ENCODE measurements around the gene PARVB. TPM values are rescaled to one million over a fixed set of nuclear protein-coding genes. Genes with fewer than 3 reads are reported as not detected.
A peak's percentile ranks its signal among the peaks of the same experiment; 100 is the strongest.

Gene PARVB
- total RNA-seq, 5 donors from 2014 or later (not counting 1 experiment from before 2014, with no cell fraction given): 5.9 to 13.8 (median 8.2) TPM

DNA sequence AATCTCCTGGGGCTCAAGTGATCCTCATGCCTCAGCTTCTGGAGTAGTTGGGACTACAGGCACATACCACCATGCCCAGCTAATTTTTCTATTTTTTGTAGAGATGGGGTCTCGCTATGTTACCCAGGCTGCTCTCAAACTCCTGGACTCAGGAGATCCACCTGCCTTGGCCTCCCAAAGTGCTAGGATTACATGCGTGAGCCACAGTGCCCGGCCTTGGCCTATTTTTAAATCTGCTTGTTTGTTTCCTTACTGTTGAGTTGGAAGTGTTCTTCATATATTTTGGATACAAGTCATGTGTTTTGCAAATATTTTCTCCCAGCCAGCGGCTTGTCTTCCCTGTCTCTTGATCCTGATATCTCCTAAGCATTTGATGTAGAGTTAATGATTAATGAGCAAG lies 5.0 kb downstream of the PARVB start:
- CTCF ChIA-PET: no interaction called here
- no peaks in the 10 kb centered on the region for H3K36me3 Mint-ChIP-seq

DNA sequence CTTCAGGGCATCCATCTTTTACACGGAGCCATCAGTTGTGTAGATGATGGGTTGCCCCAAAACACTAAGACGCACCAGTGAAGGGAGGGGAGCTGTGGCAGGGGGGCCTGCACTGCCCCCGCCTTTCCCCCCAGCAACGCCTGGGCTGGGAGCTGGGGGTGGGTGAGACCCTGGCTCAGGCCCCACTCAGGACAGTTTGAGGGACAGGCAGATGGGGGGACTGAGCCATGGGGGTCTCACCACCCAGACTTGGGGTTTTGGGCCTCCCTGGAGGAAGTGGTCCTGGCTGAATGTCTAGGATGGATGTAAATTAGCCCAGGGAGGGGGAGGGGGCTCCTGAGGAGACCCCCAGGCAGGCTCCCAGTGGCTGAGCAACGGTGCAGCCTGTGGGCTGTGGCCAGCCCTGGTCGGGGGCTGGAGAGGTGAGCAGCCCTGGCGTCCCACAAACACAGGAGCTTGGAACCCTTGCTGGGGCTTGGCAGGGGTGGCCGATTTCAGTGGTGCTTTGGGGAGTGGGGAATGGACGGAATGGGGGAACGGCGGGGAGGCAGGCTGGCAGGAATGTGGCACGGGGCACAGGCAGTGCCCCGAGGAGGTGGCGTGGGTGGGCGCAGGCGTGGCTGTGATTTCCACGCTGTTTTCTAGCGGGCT lies 6.1 kb downstream of the PARVB start:
- no peak for DNase-seq
- peaks cover 22 to 47% of the 10 kb centered on the region in 2 experiments for H3K4me1 ChIP-seq (ENCODE audit: control insufficient read depth in 1 of 2, extremely low read depth in 1 of 2, insufficient read depth in 2 of 2, low read length in 2 of 2)
- no peaks in the 10 kb centered on the region for H3K36me3 ChIP-seq (ENCODE audit: control insufficient read depth in 2 of 2, extremely low read depth in 1 of 2, insufficient read depth in 1 of 2, low read length in 1 of 2)
- H3K36me3 Mint-ChIP-seq: no peaks in the 10 kb centered on the region
- peaks cover 11 to 23% of the 10 kb centered on the region in 2 donors for H3K27me3 Mint-ChIP-seq
- peak overlapping the region; percentile 74 for H3K27ac ChIP-seq (ENCODE audit: low read length)
- H3K9me3 ChIP-seq: no peaks in the 10 kb centered on the region
- H3K4me3 ChIP-seq (ENCODE audit: control insufficient read depth in 1 of 2, extremely low read depth in 1 of 2, low read length in 1 of 2): no peak overlapping the region
- CTCF ChIA-PET: interaction anchor here in 1 of 2 donors (0.7 kb wide), 1 partner anchor 482 kb away, joined by 3 read pairs; no protein-coding TSS in a partner anchor
- no peaks in the 10 kb centered on the region for H3K9me3 Mint-ChIP-seq
- no peak overlapping the region for H3K27ac Mint-ChIP-seq
- H3K4me1 Mint-ChIP-seq: peaks cover 36 to 40% (median 37%) of the 10 kb centered on the region in 3 donors
- H3K27me3 ChIP-seq (replicated peaks in 1 of 2; ENCODE audit: control insufficient read depth in 2 of 2, extremely low read depth in 1 of 2, insufficient read depth in 2 of 2, low read length in 1 of 2): peaks cover 0 to 8% of the 10 kb centered on the region in 2 experiments
- ATAC-seq (replicated peaks in 1 of 4): no peak
- peak overlapping the region in 1 of 3 donors; percentile 26 for H3K4me3 Mint-ChIP-seq
- 94% methylated on average over 16 of the region's 18 CpGs for WGBS (ENCODE audit: insufficient coverage)
- POLR2A ChIA-PET: no interaction called here

More for the DNA sequence above, 5.0 kb downstream of the PARVB start:
- Mint-ChIP-seq H3K4me1 (peaks cover 39 to 43% (median 40%) of the 10 kb centered on the region in 3 donors), H3K27me3 (peaks cover 11 to 27% of the 10 kb centered on the region in 2 donors), H3K27ac (no peak overlapping the region), H3K9me3 (no peaks in the 10 kb centered on the region), H3K4me3 (no peak overlapping the region)
- Histone ChIP-seq H3K27me3 (replicated peaks in 1 of 2; ENCODE audit: control insufficient read depth in 2 of 2, extremely low read depth in 1 of 2, insufficient read depth in 2 of 2, low read length in 1 of 2) (peaks cover 0 to 14% of the 10 kb centered on the region in 2 experiments), H3K36me3 (ENCODE audit: control insufficient read depth in 2 of 2, extremely low read depth in 1 of 2, insufficient read depth in 1 of 2, low read length in 1 of 2) (no peaks in the 10 kb centered on the region), H3K4me3 (ENCODE audit: control insufficient read depth in 1 of 2, extremely low read depth in 1 of 2, low read length in 1 of 2) (no peak overlapping the region), H3K27ac (ENCODE audit: low read length) (no peak overlapping the region), H3K4me1 (ENCODE audit: control insufficient read depth in 1 of 2, extremely low read depth in 1 of 2, insufficient read depth in 2 of 2, low read length in 2 of 2) (peaks cover 22 to 54% of the 10 kb centered on the region in 2 experiments), H3K9me3 (no peaks in the 10 kb centered on the region)
- POLR2A ChIA-PET: no interaction called here
- DNase-seq (no peak), ATAC-seq (replicated peaks in 1 of 4) (no peak)
- whole genome bisulfite sequencing (ENCODE audit: insufficient coverage): no CpG with 5 or more reads among the region's 4 CpGs

DNA sequence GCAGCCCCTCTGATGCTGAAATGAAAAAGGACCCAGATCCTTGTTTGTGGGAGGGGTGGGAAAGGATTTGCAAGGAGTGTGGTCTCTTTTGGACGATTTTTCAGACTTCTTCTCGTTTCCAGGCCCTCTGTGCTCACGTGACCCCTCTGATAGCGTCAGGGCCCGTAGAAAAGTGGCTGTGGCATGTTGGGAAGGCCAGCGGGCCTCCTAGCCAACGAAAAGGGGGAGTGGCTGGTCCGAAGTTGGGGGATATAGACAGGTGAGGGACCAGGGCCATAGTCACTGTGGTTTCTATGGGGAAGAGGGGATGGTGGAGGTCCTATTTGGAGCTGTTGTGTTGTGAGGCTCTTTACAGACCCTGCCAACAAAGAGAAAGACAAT lies 6.6 kb downstream of the PARVB start:
- H3K27me3 Mint-ChIP-seq: peaks cover 11 to 18% of the 10 kb centered on the region in 2 donors
- ATAC-seq (replicated peaks in 1 of 4) (no peak), DNase-seq (no peak)
- peak overlapping the region in 1 of 3 donors; percentile 26 for H3K4me3 Mint-ChIP-seq
- peaks cover 31 to 36% (median 32%) of the 10 kb centered on the region in 3 donors for H3K4me1 Mint-ChIP-seq
- no peaks in the 10 kb centered on the region for H3K9me3 Mint-ChIP-seq
- CTCF ChIA-PET: no interaction called here
- H3K36me3 Mint-ChIP-seq: no peaks in the 10 kb centered on the region
- Histone ChIP-seq H3K4me3 (ENCODE audit: control insufficient read depth in 1 of 2, extremely low read depth in 1 of 2, low read length in 1 of 2) (no peak overlapping the region), H3K27me3 (replicated peaks in 1 of 2; ENCODE audit: control insufficient read depth in 2 of 2, extremely low read depth in 1 of 2, insufficient read depth in 2 of 2, low read length in 1 of 2) (peaks cover 0 to 6% of the 10 kb centered on the region in 2 experiments), H3K36me3 (ENCODE audit: control insufficient read depth in 2 of 2, extremely low read depth in 1 of 2, insufficient read depth in 1 of 2, low read length in 1 of 2) (no peaks in the 10 kb centered on the region), H3K4me1 (ENCODE audit: control insufficient read depth in 1 of 2, extremely low read depth in 1 of 2, insufficient read depth in 2 of 2, low read length in 2 of 2) (peaks cover 22 to 42% of the 10 kb centered on the region in 2 experiments), H3K27ac (ENCODE audit: low read length) (peak overlapping the region; percentile 74), H3K9me3 (no peaks in the 10 kb centered on the region)
- POLR2A ChIA-PET: no interaction called here
- 87% methylated on average over 7 of the region's 8 CpGs for WGBS (ENCODE audit: insufficient coverage)
- H3K27ac Mint-ChIP-seq: peak overlapping the region; percentile 55 to 74

DNA sequence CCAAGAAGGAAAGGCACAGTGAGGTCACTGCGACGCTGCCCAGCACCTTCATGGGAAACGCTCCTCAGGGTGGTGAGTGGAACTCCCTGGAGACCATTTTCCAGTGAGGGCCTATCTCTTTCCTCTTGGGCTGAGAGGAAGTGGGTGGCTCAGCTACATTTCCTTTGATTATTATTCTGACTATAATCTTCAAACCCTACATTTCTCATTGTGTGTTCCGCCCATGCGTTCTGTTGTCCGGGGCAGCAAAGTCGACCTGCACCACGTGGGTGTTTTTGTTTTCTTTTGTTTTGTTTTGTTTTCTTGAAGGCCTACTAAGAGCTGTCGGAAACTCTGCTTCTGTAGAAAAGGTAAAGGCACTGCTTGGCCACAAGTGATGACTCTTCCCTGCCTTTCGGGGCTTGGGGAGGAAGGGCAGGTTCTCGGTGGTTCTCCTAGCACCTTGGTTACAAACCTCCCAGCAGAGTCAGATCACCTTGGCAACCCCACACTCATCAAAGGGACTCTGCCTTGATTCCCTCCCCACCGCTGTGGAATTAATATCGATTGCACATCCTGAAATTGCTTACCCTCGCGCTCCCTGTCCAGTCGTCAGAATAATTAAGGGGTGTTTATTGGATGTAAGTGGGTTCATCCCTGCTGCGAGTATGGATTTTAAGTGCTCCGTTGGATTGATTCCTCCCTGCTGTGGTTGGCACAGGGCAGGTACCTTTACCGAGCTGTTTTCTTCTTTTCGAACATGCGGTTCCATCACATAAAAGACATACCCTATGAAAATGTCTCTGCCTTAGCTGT lies 7.3 kb downstream of the PARVB start:
- Histone ChIP-seq H3K4me1 (ENCODE audit: control insufficient read depth in 1 of 2, extremely low read depth in 1 of 2, insufficient read depth in 2 of 2, low read length in 2 of 2) (peaks cover 22 to 35% of the 10 kb centered on the region in 2 experiments), H3K27ac (ENCODE audit: low read length) (peak overlapping the region; percentile 74), H3K9me3 (no peaks in the 10 kb centered on the region), H3K27me3 (replicated peaks in 1 of 2; ENCODE audit: control insufficient read depth in 2 of 2, extremely low read depth in 1 of 2, insufficient read depth in 2 of 2, low read length in 1 of 2) (peaks cover 0 to 6% of the 10 kb centered on the region in 2 experiments), H3K4me3 (ENCODE audit: control insufficient read depth in 1 of 2, extremely low read depth in 1 of 2, low read length in 1 of 2) (peak overlapping the region in 1 of 2 donors; percentile 4), H3K36me3 (ENCODE audit: control insufficient read depth in 2 of 2, extremely low read depth in 1 of 2, insufficient read depth in 1 of 2, low read length in 1 of 2) (no peaks in the 10 kb centered on the region)
- DNase-seq: peak in 2 of 35 experiments; percentile 5 to 23
- Mint-ChIP-seq H3K4me3 (peak overlapping the region in 2 of 3 donors; percentile 26 to 29), H3K9me3 (no peaks in the 10 kb centered on the region), H3K36me3 (no peaks in the 10 kb centered on the region), H3K4me1 (peaks cover 24 to 29% (median 27%) of the 10 kb centered on the region in 3 donors), H3K27ac (peak overlapping the region; percentile 55 to 83), H3K27me3 (peaks cover 7 to 11% of the 10 kb centered on the region in 2 donors)
- peak in 1 of 4 experiments; percentile 26 for ATAC-seq (replicated peaks in 1 of 4)
- POLR2A ChIA-PET: no interaction called here
- CTCF ChIA-PET: no interaction called here
- WGBS (ENCODE audit: insufficient coverage): 24% methylated on average over 6 of the region's 21 CpGs

DNA sequence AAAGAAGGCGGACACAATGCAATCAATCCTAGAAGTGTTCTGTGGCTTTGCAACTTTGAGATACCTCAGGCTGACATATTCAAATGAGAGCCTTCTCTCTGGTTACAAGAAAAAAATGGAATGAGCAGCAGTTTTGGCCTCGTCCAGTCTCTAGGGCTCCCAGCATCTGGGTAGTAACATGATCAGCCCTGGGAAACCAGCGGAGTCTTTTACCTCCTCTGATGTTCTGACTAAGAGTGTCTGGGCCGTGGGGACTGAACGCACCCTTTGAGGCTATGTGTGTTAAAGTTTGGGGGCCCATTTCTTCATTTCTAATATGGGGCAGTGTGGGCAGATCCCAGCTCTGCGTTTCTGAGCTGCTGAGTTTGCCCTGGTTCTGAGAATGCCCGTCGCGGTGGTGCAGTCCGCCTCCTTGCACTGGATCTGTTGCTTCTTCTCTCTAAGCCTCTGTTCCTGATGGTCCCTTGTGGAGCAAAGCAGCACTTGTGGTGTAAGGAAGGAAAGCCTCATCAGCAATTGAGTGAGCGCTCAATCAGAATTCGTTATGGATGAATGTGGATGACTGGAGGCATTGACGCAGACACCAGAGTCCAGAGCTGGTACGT lies 8.1 kb downstream of the PARVB start:
- Mint-ChIP-seq H3K36me3 (no peaks in the 10 kb centered on the region), H3K27me3 (peaks cover 5% of the 10 kb centered on the region in 2 donors), H3K4me3 (no peak overlapping the region), H3K4me1 (peaks cover 16 to 21% (median 19%) of the 10 kb centered on the region in 3 donors), H3K27ac (peak overlapping the region; percentile 8 to 28), H3K9me3 (no peaks in the 10 kb centered on the region)
- ATAC-seq (replicated peaks in 1 of 4) (no peak), DNase-seq (no peak)
- no peak overlapping the region for H3K4me3 ChIP-seq (ENCODE audit: control insufficient read depth in 1 of 2, extremely low read depth in 1 of 2, low read length in 1 of 2)
- peaks cover 18 to 27% of the 10 kb centered on the region in 2 experiments for H3K4me1 ChIP-seq (ENCODE audit: control insufficient read depth in 1 of 2, extremely low read depth in 1 of 2, insufficient read depth in 2 of 2, low read length in 2 of 2)
- CTCF ChIA-PET: no interaction called here
- 91% methylated on average over 13 of the region's 14 CpGs for WGBS (ENCODE audit: insufficient coverage)
- H3K27ac ChIP-seq (ENCODE audit: low read length): peak overlapping the region; percentile 74
- no peaks in the 10 kb centered on the region for H3K36me3 ChIP-seq (ENCODE audit: control insufficient read depth in 2 of 2, extremely low read depth in 1 of 2, insufficient read depth in 1 of 2, low read length in 1 of 2)
- H3K9me3 ChIP-seq: no peaks in the 10 kb centered on the region
- H3K27me3 ChIP-seq (replicated peaks in 1 of 2; ENCODE audit: control insufficient read depth in 2 of 2, extremely low read depth in 1 of 2, insufficient read depth in 2 of 2, low read length in 1 of 2): peaks cover 0 to 1% of the 10 kb centered on the region in 2 experiments
- POLR2A ChIA-PET: no interaction called here

DNA sequence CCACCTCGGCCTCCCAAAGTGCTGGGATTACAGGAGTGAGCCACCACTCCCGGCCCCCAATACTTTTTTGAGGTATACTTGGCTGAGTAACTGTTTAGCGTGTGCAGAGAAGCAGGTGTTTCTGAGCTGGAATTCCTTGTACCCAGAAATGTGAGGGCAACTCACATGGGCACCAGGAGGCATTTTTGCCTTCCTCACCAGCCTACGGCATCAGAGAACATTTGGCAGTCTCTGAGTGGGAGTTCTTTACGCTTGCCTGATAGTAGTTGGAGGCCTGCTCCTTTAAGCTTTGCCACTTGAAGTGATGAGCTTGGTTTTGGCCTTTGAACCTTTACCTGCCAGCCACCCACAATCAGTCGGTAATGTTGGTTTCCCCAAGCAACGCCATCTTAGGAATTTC lies 9.2 kb downstream of the PARVB start:
- H3K36me3 Mint-ChIP-seq: no peaks in the 10 kb centered on the region
- H3K9me3 Mint-ChIP-seq: no peaks in the 10 kb centered on the region
- Histone ChIP-seq H3K27ac (ENCODE audit: low read length) (no peak overlapping the region), H3K4me3 (ENCODE audit: control insufficient read depth in 1 of 2, extremely low read depth in 1 of 2, low read length in 1 of 2) (no peak overlapping the region), H3K4me1 (ENCODE audit: control insufficient read depth in 1 of 2, extremely low read depth in 1 of 2, insufficient read depth in 2 of 2, low read length in 2 of 2) (peaks cover 14 to 18% of the 10 kb centered on the region in 2 experiments), H3K36me3 (ENCODE audit: control insufficient read depth in 2 of 2, extremely low read depth in 1 of 2, insufficient read depth in 1 of 2, low read length in 1 of 2) (no peaks in the 10 kb centered on the region), H3K27me3 (replicated peaks in 1 of 2; ENCODE audit: control insufficient read depth in 2 of 2, extremely low read depth in 1 of 2, insufficient read depth in 2 of 2, low read length in 1 of 2) (no peaks in the 10 kb centered on the region), H3K9me3 (no peaks in the 10 kb centered on the region)
- no peak overlapping the region for H3K4me3 Mint-ChIP-seq
- no peak overlapping the region for H3K27ac Mint-ChIP-seq
- WGBS (ENCODE audit: insufficient coverage): 100% methylated on average over 2 of the region's 7 CpGs
- ChIA-PET POLR2A (no interaction called here), CTCF (no interaction called here)
- peaks cover 6 to 8% of the 10 kb centered on the region in 2 donors for H3K27me3 Mint-ChIP-seq
- H3K4me1 Mint-ChIP-seq: peaks cover 14 to 18% (median 16%) of the 10 kb centered on the region in 3 donors
- ATAC-seq (replicated peaks in 1 of 4) (no peak), DNase-seq (no peak)

Data from T-cell (primary cell).